ENCODE measurements around the gene HDLBP. TPM values are rescaled to one million over a fixed set of nuclear protein-coding genes. Genes with fewer than 3 reads are reported as not detected.

Gene HDLBP
- total RNA-seq, 1 donor, result 929 TPM

GRCh38 chr2:241256168-241256545 is 59.3 kb downstream of the HDLBP start:
- no peak for DNase-seq (ENCODE audit: low read depth)
- no peak for TF ChIP-seq CTCF (IDR thresholded peaks at IDR 0.05; ENCODE audit: insufficient read depth, low read length)
- H3K4me3 ChIP-seq (ENCODE audit: low read depth, low read length), result no peak overlapping the region

- TF ChIP-seq CTCF (IDR thresholded peaks at IDR 0.05; ENCODE audit: insufficient read depth, low read length), result no peak
- no peak for DNase-seq (ENCODE audit: low read depth)
Measured at GRCh38 chr2:241255542-241256167, 59.8 kb downstream of the HDLBP start.

GRCh38 chr2:241254904-241255351 is 60.5 kb downstream of the HDLBP start:
- no peak for DNase-seq (ENCODE audit: low read depth)
- TF ChIP-seq CTCF (IDR thresholded peaks at IDR 0.05; ENCODE audit: insufficient read depth, low read length), result no peak

More at GRCh38 chr2:241255542-241256167, 59.8 kb downstream of the HDLBP start:
- H3K4me3 ChIP-seq (ENCODE audit: low read depth, low read length), result no peak overlapping the region

GRCh38 chr2:241252778-241253475 is 62.5 kb downstream of the HDLBP start:
- no peak for TF ChIP-seq CTCF (IDR thresholded peaks at IDR 0.05; ENCODE audit: insufficient read depth, low read length)
- no peak for DNase-seq (ENCODE audit: low read depth)
- no peak overlapping the region for H3K4me3 ChIP-seq (ENCODE audit: low read depth, low read length)

More at GRCh38 chr2:241254904-241255351, 60.5 kb downstream of the HDLBP start:
- no peak overlapping the region for H3K4me3 ChIP-seq (ENCODE audit: low read depth, low read length)

- H3K4me3 ChIP-seq (ENCODE audit: low read depth, low read length), result no peak overlapping the region
- no peak for TF ChIP-seq CTCF (IDR thresholded peaks at IDR 0.05; ENCODE audit: insufficient read depth, low read length)
- DNase-seq (ENCODE audit: low read depth), result no peak
Measured at GRCh38 chr2:241249654-241250053, 65.8 kb downstream of the HDLBP start.

GRCh38 chr2:241248897-241249296 is 66.6 kb downstream of the HDLBP start:
- no peak for DNase-seq (ENCODE audit: low read depth)
- H3K4me3 ChIP-seq (ENCODE audit: low read depth, low read length), result no peak overlapping the region
- TF ChIP-seq CTCF (IDR thresholded peaks at IDR 0.05; ENCODE audit: insufficient read depth, low read length), result no peak

All from fibroblast of the aortic adventitia (primary cell).